ENCODE measurements around the gene GOT1. TPM values are rescaled to one million over a fixed set of nuclear protein-coding genes. Genes with fewer than 3 reads are reported as not detected.

GOT1 gene
- total and polyA plus RNA-seq, 2 donors from 2014 or later, result 73.2 to 241 TPM

GRCh38 chr10:99450624-99451498 lies 20.4 kb upstream of the GOT1 start:
- FAIRE-seq, result no peak
- intact Hi-C loops (cut with DNase I), result no loop called here
- no peak overlapping the region for H3K27ac ChIP-seq (ENCODE audit: low read depth in 2 of 2, low read length in 2 of 2)
- DNase-seq, result peak in 2 of 5 donors; percentile 11 to 41
- no peaks in the 10 kb centered on the region for H3K36me3 ChIP-seq (ENCODE audit: control insufficient read depth in 2 of 3, insufficient read depth in 3 of 3, low read length in 3 of 3)
- no peaks in the 10 kb centered on the region for H3K9me3 ChIP-seq (ENCODE audit: control insufficient read depth in 2 of 3, insufficient read depth in 1 of 3, low read length in 3 of 3)
- H3K4me3 ChIP-seq (ENCODE audit: low read length in 3 of 3), result no peak overlapping the region
- peaks cover 0 to 3% (median 0%) of the 10 kb centered on the region in 3 donors for H3K4me1 ChIP-seq (ENCODE audit: control insufficient read depth in 2 of 3, insufficient read depth in 2 of 3, low read depth in 1 of 3, low read length in 3 of 3)
- peaks cover 26% of the 10 kb centered on the region for H3K27me3 ChIP-seq (ENCODE audit: control insufficient read depth, insufficient read depth, low read length)
- no peak for TF ChIP-seq CTCF (IDR thresholded peaks at IDR 0.05; ENCODE audit: borderline replicate concordance, extremely low read depth, insufficient read depth)
- H3K9ac ChIP-seq (ENCODE audit: low read length in 3 of 3), result no peak overlapping the region

GRCh38 chr10:99450156-99450555 lies 19.7 kb upstream of the GOT1 start:
- DNase-seq, result no peak
- Histone ChIP-seq H3K9me3 (ENCODE audit: control insufficient read depth in 2 of 3, insufficient read depth in 1 of 3, low read length in 3 of 3) (no peaks in the 10 kb centered on the region), H3K9ac (ENCODE audit: low read length in 3 of 3) (no peak overlapping the region), H3K4me1 (ENCODE audit: control insufficient read depth in 2 of 3, insufficient read depth in 2 of 3, low read depth in 1 of 3, low read length in 3 of 3) (peaks cover 0 to 3% (median 0%) of the 10 kb centered on the region in 3 donors), H3K4me3 (ENCODE audit: low read length in 3 of 3) (no peak overlapping the region), H3K36me3 (ENCODE audit: control insufficient read depth in 2 of 3, insufficient read depth in 3 of 3, low read length in 3 of 3) (no peaks in the 10 kb centered on the region), H3K27ac (ENCODE audit: low read depth in 2 of 2, low read length in 2 of 2) (no peak overlapping the region), H3K27me3 (ENCODE audit: control insufficient read depth, insufficient read depth, low read length) (peaks cover 24% of the 10 kb centered on the region)
- intact Hi-C loops (cut with DNase I), result no loop called here
- FAIRE-seq, result no peak
- no peak for TF ChIP-seq CTCF (IDR thresholded peaks at IDR 0.05; ENCODE audit: borderline replicate concordance, extremely low read depth, insufficient read depth)

GRCh38 chr10:99449023-99449422 lies 18.6 kb upstream of the GOT1 start:
- H3K4me3 ChIP-seq (ENCODE audit: low read length in 3 of 3), result no peak overlapping the region
- H3K27me3 ChIP-seq (ENCODE audit: control insufficient read depth, insufficient read depth, low read length), result peaks cover 27% of the 10 kb centered on the region
- H3K27ac ChIP-seq (ENCODE audit: low read depth in 2 of 2, low read length in 2 of 2), result no peak overlapping the region
- no peak overlapping the region for H3K9ac ChIP-seq (ENCODE audit: low read length in 3 of 3)
- FAIRE-seq, result no peak
- H3K4me1 ChIP-seq (ENCODE audit: control insufficient read depth in 2 of 3, insufficient read depth in 2 of 3, low read depth in 1 of 3, low read length in 3 of 3), result peaks cover 0 to 3% (median 0%) of the 10 kb centered on the region in 3 donors
- intact Hi-C loops (cut with DNase I), result no loop called here
- no peaks in the 10 kb centered on the region for H3K9me3 ChIP-seq (ENCODE audit: control insufficient read depth in 2 of 3, insufficient read depth in 1 of 3, low read length in 3 of 3)
- TF ChIP-seq CTCF (IDR thresholded peaks at IDR 0.05; ENCODE audit: borderline replicate concordance, extremely low read depth, insufficient read depth), result no peak
- no peak for DNase-seq
- no peaks in the 10 kb centered on the region for H3K36me3 ChIP-seq (ENCODE audit: control insufficient read depth in 2 of 3, insufficient read depth in 3 of 3, low read length in 3 of 3)

All from kidney (tissue), 14 donors.